HG03565 (cell line): ENCODE data around the gene WDFY2.
"Not testable (repeated sequence)": the region's sequence is repeated elsewhere in the genome, so short reads cannot be mapped to it uniquely, and the experiment has no call there.

Experiments used
- ATAC-seq: cut with Tn5 transposase; IDR thresholded peaks from one replicate; pipeline ENCODE4 v1.9.1; 2021; ENCODE audit warnings: mild to moderate bottlenecking, moderate library complexity; ENCODE audit not compliant: unreplicated experiment

WDFY2 gene

GRCh38 chr13:51562011-51562671 is 22.1 kb upstream of the WDFY2 start:
- ATAC-seq = peak; percentile 81

- no peak for ATAC-seq
These were observed 20.0 kb upstream of the WDFY2 start for GRCh38 chr13:51564252-51564651.

- ATAC-seq = no peak
These were observed 19.6 kb upstream of the WDFY2 start for GRCh38 chr13:51564671-51565070.

GRCh38 chr13:51569001-51569400 is 15.3 kb upstream of the WDFY2 start:
- ATAC-seq = not testable (repeated sequence)

- ATAC-seq = no peak
These were observed 7.5 kb upstream of the WDFY2 start for GRCh38 chr13:51576754-51577153.

GRCh38 chr13:51577690-51578089 is 6.6 kb upstream of the WDFY2 start:
- no peak for ATAC-seq

- ATAC-seq = no peak
These were observed 4.6 kb upstream of the WDFY2 start for GRCh38 chr13:51579676-51580075.

GRCh38 chr13:51581148-51581820 is 3.0 kb upstream of the WDFY2 start:
- ATAC-seq = no peak

GRCh38 chr13:51583469-51583874 is 790 bp upstream of the WDFY2 start:
- ATAC-seq = no peak

- ATAC-seq = peak; percentile 25
These were observed 740 bp downstream of the WDFY2 start for GRCh38 chr13:51584731-51585672.

- ATAC-seq = no peak
These were observed 1.4 kb downstream of the WDFY2 start for GRCh38 chr13:51585696-51586095.

- no peak for ATAC-seq
These were observed 3.1 kb downstream of the WDFY2 start for GRCh38 chr13:51587372-51587771.

- ATAC-seq = no peak
These were observed 4.2 kb downstream of the WDFY2 start for GRCh38 chr13:51588406-51588949.

- ATAC-seq = no peak
These were observed 5.5 kb downstream of the WDFY2 start for GRCh38 chr13:51589793-51590192.

- no peak for ATAC-seq
These were observed 6.1 kb downstream of the WDFY2 start for GRCh38 chr13:51590231-51590970.

GRCh38 chr13:51590971-51591627 is 6.8 kb downstream of the WDFY2 start:
- ATAC-seq = no peak

- ATAC-seq = not testable (repeated sequence)
These were observed 7.7 kb downstream of the WDFY2 start for GRCh38 chr13:51591938-51592337.

- ATAC-seq = no peak
These were observed 10.2 kb downstream of the WDFY2 start for GRCh38 chr13:51594432-51594831.

GRCh38 chr13:51595416-51595815 is 11.2 kb downstream of the WDFY2 start:
- ATAC-seq = no peak

GRCh38 chr13:51596541-51596940 is 12.3 kb downstream of the WDFY2 start:
- ATAC-seq = no peak
